GM12864 (cell line): ENCODE results near the gene TRMT1L.

Experiments used
- DNase-seq: peaks from one replicate; pipeline ENCODE4 v3.0.0-alpha.2; 2011; ENCODE audit warnings: low read depth
- H3K4me3 ChIP-seq: 2 replicates; pipeline ENCODE4 v1.5.1; 2011; ENCODE audit warnings: mild to moderate bottlenecking, low read depth, low read length, control low read depth
- TF ChIP-seq, protein P1 (sequence below): IDR thresholded peaks from 2 replicates; pipeline ENCODE4 v1.5.1; 2011; ENCODE audit warnings: low read depth, mild to moderate bottlenecking, moderate library complexity, low read length, control low read depth, inconsistent platforms; ENCODE audit errors: missing control alignments

Gene TRMT1L

DNA sequence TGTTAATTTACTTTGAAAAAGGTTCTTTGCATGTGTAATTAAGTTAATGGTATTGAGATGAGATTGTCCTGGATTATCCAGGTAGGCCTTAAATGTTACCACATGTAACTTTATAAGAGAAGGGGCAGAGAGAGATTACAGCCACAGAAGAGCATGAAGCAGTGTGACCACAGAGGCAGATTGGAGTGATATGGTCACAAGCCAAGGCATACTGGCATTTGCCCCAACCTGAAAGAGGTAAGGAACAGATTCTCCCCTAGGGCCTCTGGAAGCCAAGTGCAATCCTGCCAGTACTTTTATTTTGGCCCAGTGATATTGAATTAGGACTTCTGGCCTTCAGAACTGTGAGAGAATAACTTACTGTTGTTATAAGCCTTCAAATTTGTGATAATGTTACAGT lies 88.4 kb downstream of the TRMT1L start:
- H3K4me3 ChIP-seq = no peak overlapping the region
- TF ChIP-seq, protein P1, sequence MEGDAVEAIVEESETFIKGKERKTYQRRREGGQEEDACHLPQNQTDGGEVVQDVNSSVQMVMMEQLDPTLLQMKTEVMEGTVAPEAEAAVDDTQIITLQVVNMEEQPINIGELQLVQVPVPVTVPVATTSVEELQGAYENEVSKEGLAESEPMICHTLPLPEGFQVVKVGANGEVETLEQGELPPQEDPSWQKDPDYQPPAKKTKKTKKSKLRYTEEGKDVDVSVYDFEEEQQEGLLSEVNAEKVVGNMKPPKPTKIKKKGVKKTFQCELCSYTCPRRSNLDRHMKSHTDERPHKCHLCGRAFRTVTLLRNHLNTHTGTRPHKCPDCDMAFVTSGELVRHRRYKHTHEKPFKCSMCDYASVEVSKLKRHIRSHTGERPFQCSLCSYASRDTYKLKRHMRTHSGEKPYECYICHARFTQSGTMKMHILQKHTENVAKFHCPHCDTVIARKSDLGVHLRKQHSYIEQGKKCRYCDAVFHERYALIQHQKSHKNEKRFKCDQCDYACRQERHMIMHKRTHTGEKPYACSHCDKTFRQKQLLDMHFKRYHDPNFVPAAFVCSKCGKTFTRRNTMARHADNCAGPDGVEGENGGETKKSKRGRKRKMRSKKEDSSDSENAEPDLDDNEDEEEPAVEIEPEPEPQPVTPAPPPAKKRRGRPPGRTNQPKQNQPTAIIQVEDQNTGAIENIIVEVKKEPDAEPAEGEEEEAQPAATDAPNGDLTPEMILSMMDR = no peak
- DNase-seq = no peak
